SIG-M5 (cell line): ENCODE measurements around the gene TDRD7.

Experiments
- DNase-seq: peaks from one replicate; lab custom pipeline; 2025; lab: John Stamatoyannopoulos, UW

TDRD7 gene

GRCh38 chr9:97411789-97412625, at the start of gene TDRD7:
TDRD7 (plus strand) TSS chr9:97412096; CDS start chr9:97428466, 16,370 bp downstream.
- no peak for DNase-seq

GRCh38 chr9:97362777-97363545, 48.9 kb upstream of the TDRD7 start:
- no peak for DNase-seq

GRCh38 chr9:97363661-97364299, 48.1 kb upstream of the TDRD7 start:
- no peak for DNase-seq

GRCh38 chr9:97364769-97365490, 47.0 kb upstream of the TDRD7 start:
- no peak for DNase-seq

- DNase-seq, result no peak
Measured at GRCh38 chr9:97365634-97366033, 46.3 kb upstream of the TDRD7 start.

GRCh38 chr9:97366476-97366875, 45.4 kb upstream of the TDRD7 start:
- no peak for DNase-seq

GRCh38 chr9:97366889-97367288, 45.0 kb upstream of the TDRD7 start:
- peak; percentile 40 for DNase-seq

- peak; percentile 10 for DNase-seq
Measured at GRCh38 chr9:97367729-97368128, 44.2 kb upstream of the TDRD7 start.

GRCh38 chr9:97368964-97369363, 42.9 kb upstream of the TDRD7 start:
- no peak for DNase-seq

- no peak for DNase-seq
Measured at GRCh38 chr9:97372580-97372979, 39.3 kb upstream of the TDRD7 start.

GRCh38 chr9:97373331-97373730, 38.6 kb upstream of the TDRD7 start:
- DNase-seq, result no peak

GRCh38 chr9:97374811-97375210, 37.1 kb upstream of the TDRD7 start:
- DNase-seq, result no peak

- no peak for DNase-seq
Measured at GRCh38 chr9:97376902-97377301, 35.0 kb upstream of the TDRD7 start.

GRCh38 chr9:97382099-97382718, 29.7 kb upstream of the TDRD7 start:
- no peak for DNase-seq

GRCh38 chr9:97384406-97385262, 27.3 kb upstream of the TDRD7 start:
- no peak for DNase-seq

- no peak for DNase-seq
Measured at GRCh38 chr9:97385626-97386264, 26.2 kb upstream of the TDRD7 start.

- DNase-seq, result no peak
Measured at GRCh38 chr9:97386265-97386633, 25.6 kb upstream of the TDRD7 start.

GRCh38 chr9:97386733-97387503, 25.0 kb upstream of the TDRD7 start:
- DNase-seq, result no peak

- DNase-seq, result no peak
Measured at GRCh38 chr9:97387504-97387886, 24.4 kb upstream of the TDRD7 start.
